Non-pigmented ciliary epithelial cell (primary cell): ENCODE data around the gene SDHA.

Experiments
- DNase-seq: peaks from one replicate; pipeline ENCODE4 v3.0.0-alpha.2; 2010; ENCODE audit warnings: low read depth

The SDHA gene

DNA sequence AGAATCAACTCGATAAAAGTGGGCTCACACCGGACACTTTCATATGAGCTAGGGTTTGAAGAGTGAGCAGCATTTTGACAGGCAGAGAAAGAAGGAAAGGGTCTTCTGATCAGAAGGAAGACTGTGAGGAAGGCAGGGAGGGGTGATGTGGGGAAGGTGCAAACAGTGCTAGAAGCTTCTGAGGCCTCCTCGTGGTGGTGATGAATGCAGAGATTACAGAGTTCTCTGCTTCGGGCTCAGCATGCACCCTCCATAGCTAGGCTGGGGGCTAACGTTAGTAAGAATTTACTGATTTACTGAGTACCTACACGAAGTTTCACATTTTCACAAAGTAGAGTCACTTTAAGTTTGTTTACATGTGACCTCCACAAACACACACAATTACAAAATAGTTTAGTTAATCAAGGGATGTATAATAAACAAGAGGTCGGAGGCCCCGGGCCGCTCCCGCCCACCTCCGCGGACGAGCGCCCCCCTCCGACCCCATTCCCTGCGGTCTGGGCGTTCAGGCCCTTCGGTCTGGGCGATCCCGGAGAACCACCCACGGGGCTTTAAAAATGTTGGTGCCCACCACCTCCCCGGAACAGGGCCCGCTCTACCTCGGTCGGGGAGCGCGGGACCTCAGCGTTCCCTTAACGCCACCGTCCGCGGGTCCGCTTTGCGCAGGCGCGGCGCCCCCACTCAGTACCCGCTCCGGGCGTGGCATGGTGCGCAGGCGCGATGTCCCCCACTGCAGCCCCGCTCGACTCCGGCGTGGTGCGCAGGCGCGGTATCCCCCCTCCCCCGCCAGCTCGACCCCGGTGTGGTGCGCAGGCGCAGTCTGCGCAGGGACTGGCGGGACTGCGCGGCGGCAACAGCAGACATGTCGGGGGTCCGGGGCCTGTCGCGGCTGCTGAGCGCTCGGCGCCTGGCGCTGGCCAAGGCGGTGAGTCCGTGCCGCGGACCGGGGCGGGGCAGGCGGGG, at the start of gene SDHA, which contains the start of gene CCDC127:
SDHA (plus strand) TSS at position 827 of the 963 bp plus-strand sequence; CDS start at position 863, 36 bp downstream.
CCDC127 (minus strand) TSS at position 660 of the 963 bp plus-strand sequence. CDS start 1,304 bp downstream, outside the sequence.
- DNase-seq = peak; percentile 34

GRCh38 chr5:169071-169727, 48.9 kb upstream of the SDHA start:
- DNase-seq = peak; percentile 14

GRCh38 chr5:169728-170094, 48.4 kb upstream of the SDHA start:
- DNase-seq = no peak

GRCh38 chr5:170971-171800, 46.9 kb upstream of the SDHA start:
- no peak for DNase-seq

GRCh38 chr5:171801-172331, 46.3 kb upstream of the SDHA start:
- no peak for DNase-seq

DNA sequence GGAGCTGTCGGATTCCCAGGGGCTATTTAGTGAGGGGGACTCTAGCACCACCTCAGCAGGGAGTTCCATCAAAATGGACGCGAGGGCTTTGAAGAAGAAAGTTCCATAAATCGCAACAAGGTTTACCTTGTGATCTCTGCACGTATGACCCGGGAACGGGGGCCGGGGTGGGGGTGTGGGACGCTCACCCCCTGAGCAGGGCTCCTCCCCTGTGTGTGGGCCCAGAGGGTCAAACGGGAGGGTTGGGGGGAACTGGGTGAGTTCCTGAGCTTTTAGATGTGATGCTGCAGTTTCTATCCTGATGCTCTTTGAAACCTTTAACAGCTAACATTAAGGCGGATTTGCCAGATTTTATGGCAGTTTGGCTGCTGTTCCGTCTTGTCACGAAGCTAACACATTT, 45.7 kb upstream of the SDHA start:
- DNase-seq = no peak

DNA sequence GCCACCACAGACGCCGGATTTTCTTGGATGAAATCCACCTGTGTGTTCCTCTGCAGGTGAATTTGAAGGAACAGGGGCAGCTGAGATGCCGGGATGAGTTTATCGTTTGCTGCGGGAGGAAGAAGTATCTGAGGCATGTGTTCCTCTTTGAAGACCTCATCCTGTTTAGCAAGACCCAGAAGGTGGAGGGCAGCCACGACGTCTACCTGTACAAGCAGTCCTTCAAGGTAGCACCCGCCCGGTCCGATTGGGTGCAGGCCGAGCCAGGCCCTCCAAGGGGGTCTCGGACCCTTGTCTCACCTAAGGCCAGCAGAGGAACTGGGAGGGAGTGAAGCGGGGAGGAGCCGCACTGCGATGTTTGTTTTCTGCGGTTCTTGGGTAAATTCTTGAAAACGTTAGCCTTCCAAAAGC, 45.3 kb upstream of the SDHA start:
- DNase-seq = no peak

DNA sequence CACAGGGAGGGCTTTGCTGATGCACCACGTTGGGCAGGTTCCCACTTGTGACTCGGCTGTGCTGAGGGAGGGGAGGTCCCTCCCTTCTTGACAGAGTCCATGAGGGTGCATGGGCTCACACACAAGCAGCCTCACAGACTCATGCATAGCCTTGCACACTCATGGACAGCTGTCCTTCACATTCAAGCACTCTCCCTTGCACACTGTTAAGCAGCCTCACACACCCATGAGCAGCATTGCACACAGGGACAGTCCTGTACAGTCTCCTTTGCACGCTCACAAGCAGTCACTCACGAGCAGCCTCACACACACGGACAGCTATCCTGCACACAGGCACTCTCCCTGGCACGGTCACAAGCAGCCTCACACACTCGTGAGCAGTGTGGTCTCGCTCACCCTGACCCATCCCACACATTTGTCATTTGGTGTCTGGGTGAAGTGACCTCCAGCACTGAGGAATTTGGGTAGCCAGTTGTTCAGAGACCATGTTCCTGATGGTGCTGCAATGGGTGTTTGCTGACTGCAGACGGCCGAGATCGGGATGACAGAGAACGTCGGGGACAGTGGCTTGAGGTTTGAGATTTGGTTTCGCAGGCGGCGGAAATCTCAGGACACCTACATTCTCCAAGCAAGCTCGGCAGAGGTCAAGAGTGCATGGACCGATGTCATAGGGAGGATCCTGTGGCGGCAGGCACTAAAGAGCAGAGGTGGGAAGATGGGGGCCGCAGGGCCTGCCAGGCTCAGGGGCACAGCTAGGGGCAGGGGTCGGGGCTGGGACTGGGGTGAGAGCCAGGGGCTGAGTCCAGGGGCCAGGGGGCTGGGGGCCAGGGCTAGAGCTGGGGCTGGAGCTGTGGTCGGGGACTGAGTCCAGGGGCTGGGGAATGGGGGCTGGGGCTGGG, 44.5 kb upstream of the SDHA start:
- no peak for DNase-seq

GRCh38 chr5:174291-174600, 43.9 kb upstream of the SDHA start:
- DNase-seq = no peak

- no peak for DNase-seq
Observed at GRCh38 chr5:174876-175465, 43.1 kb upstream of the SDHA start.

DNA sequence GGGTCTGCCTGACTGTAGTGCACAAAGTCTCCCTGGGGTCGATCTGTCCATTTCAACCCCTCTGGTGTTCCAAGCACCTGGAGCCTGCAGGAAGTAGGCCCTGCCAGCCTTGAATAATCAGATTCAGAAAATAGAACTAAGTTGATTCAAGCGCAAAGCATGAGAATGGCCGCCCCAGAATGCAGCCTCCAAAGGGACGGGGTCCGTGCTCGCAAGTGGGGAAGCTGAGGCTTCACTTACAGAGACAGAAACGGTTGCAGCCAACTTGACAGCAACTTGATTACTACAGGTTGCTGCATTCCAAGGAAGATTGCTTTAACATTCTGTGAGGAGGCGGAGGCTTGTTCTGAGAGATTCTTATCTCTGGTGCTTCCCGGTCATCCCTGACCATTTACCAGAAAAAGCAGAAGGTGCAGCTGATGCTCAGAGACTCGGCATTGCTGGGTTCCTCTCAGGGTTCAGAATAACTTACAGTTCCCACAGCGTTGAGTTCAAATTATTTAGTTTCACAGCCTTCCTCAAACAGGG, 41.8 kb upstream of the SDHA start:
- DNase-seq = no peak

DNA sequence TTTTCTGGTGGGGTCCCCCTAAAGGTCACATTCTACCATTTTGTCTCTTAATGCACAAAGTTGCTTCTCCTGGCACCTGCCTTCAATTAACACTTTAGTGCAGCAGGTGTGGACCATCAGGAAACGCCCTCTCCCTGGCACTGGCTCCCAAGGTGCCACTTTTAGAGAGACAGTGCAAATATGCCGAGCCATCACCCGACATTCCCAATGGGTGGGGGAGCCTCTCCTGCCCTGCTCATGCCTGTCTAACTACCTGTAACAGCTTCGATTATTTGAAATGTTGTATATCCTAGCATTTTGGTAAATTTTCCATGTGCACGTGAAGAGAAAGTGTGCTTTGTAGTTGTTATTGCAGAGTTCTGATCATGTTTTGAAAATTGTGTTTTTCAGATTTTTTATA, 40.0 kb upstream of the SDHA start:
- DNase-seq = no peak

- no peak for DNase-seq
Observed at GRCh38 chr5:179401-179800, 38.7 kb upstream of the SDHA start.

- DNase-seq = no peak
Observed at GRCh38 chr5:180286-180918, 37.7 kb upstream of the SDHA start.

DNA sequence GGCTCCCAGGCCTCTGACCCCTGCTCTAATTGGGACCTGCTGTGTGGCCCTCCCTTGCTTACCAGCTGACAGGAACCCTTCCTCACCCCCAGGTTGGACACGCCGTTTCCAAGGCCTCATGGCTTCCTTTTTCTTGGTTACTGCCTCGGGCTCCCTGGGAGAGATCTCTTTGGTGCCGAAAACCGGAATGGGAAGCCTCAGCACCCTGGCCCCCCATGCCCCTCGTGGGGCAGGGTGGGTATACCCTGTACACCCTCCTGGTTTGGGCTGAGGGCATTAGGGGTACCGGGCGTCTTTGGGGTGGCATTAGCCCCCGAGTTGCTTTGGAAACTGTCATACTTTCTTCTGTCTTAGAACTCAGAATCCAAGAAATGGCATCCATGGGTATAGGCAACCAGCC, 37.0 kb upstream of the SDHA start:
- no peak for DNase-seq

DNA sequence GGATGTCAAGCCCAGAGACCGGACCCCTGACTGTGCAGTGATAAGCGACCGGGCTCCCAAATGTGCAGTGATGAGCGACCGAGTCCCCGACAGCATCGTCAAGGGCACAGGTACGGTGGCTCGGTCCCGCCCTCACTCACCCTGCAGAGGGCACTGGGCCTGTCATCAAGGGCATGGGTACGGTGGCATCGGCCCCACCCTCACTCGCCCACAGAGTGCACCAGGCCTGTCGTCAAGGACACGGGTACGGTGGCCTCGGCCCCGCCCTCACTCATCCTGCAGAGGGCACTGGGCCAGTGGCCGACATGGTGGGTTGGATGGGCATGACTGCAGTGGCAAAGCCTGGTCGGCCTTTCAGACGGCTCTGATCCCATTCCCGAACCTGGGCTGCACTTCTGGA, 36.6 kb upstream of the SDHA start:
- no peak for DNase-seq

- DNase-seq = no peak
Observed at GRCh38 chr5:182126-182525, 36.0 kb upstream of the SDHA start.

GRCh38 chr5:184471-184870, 33.6 kb upstream of the SDHA start:
- no peak for DNase-seq

DNA sequence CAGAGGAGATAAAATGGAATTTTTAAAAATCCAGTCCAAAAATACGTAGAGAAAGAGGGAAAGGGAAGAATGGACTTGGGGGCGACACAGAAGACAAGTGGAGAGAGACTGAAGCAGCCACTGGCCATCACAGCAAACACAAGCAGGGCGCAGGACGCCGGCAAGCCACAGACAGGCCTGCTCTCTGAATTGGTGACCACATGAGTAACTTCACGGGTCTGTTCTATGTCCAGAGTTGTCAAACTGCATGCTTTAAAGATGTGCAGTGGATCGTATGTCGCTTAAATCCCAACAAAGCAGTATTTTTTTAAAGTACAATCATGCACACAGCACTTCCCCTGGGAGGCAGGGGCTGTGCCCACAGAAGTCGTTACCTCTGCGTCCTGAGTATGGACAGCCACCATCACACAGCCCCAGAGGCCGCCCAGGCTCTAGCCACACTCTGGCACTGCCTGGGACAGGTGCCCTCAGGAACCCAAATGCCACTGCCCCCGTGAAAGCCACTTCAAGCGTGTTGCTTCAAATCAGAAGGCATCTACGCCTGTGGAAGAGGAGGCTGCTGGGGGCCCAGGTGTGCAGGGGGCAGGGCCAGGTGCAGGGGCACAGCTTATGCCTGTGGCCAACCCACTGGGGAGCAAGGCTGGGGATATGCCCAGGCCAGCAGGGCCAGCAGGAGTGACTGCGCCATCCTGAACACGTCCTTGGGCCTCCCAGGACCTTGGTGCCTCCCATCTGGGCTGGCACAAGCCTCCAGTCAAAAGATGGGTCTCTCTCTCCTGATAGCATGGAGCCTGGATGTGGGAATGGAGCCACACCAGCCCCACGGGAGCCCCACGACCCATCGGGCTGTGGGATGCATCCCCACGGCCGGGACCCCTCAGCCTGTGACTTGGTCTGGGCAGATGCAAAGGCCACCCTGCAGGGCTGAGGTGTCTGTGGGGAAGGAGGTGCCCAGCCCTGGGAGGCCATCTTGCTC, 32.7 kb upstream of the SDHA start:
- no peak for DNase-seq
